HCT116 (cell line): Measurements from ENCODE around the gene PTPN7. TPM values are rescaled to one million over a fixed set of nuclear protein-coding genes. Genes with fewer than 3 reads are reported as not detected.

Experiments used
- ATAC-seq: fragments of 200-7000 bp; cut with Tn5 transposase; 2 replicates; pipeline ENCODE4 v1.9.1; 2020; ENCODE audit warnings: mild to moderate bottlenecking, moderate library complexity
- BruUV-seq: library from RNA; stranded (reverse); fragments of 400-500 nt; replicated peaks from 2 replicates; lab custom pipeline; 2021; lab: Mats Ljungman, UMichigan
- CTCF ChIA-PET: fragments of 300-600 bp; sonication (Branson Sonifier 250); formaldehyde crosslinking; loops from one replicate; lab custom pipeline; 2021; ENCODE audit warnings: antibody characterized with exemption; lab: Charles Lee
- POLR2A ChIA-PET: fragments of 300-600, 350-600 bp; sonication (Branson Sonifier 250); formaldehyde crosslinking; loops from one replicate; lab custom pipeline; 2021; ENCODE audit warnings: antibody characterized with exemption; lab: Charles Lee
- RAD21 ChIA-PET, 2 experiments: fragments of 300-600 bp; sonication (Branson Sonifier 250); formaldehyde crosslinking; loops; one replicate each; lab custom pipeline; 2023; ENCODE audit warnings: low total read pairs in 2 of 2; ENCODE audit not compliant: uncharacterized antibody in 2 of 2, unreplicated experiment in 2 of 2, low non-redundant PET in 1 of 2; lab: Charles Lee
- DNase-seq: peaks from one replicate; pipeline ENCODE4 v3.0.0-alpha.2; 2010; ENCODE audit warnings: low read depth, low spot score
- H2AFZ ChIP-seq: fragments of 200-600 bp; shearing (Covaris generic), sonication (generic); 2 replicates; pipeline ENCODE4 v1.6.1; 2017; ENCODE audit warnings: low read depth, mixed run types, mixed read lengths, antibody characterized with exemption, low read length; ENCODE audit not compliant: poor library complexity, severe bottlenecking
- H3K27ac ChIP-seq: 2 replicates; pipeline ENCODE4 v1.5.1; 2012; ENCODE audit warnings: low read depth, low read length
- H3K27me3 ChIP-seq: fragments of 200-600 bp; sonication (generic); 2 replicates; pipeline ENCODE4 v1.6.1; 2016; ENCODE audit warnings: mixed run types, low read length, mixed read lengths; ENCODE audit not compliant: insufficient read depth
- H3K36me3 ChIP-seq, 2 experiments: fragments of 200-500 bp in 1 of 2; fragments of 200-600 bp in 1 of 2; sonication (Bioruptor generic) in 1 of 2; sonication (generic) in 1 of 2; 2 replicates each; pipeline versions ENCODE4 v1.5.1 to v1.6.1; 2014 to 2016; ENCODE audit warnings: low read length in 2 of 2, inconsistent platforms in 1 of 2, mixed read lengths in 1 of 2, mixed run types in 1 of 2; ENCODE audit not compliant: insufficient read depth in 2 of 2, control insufficient read depth in 1 of 2
- H3K4me1 ChIP-seq, 2 experiments: fragments of 200-600 bp in 1 of 2; sonication (generic) in 1 of 2; 2 replicates each; pipeline versions ENCODE4 v1.5.1 to v1.6.1; 2012 to 2017; ENCODE audit warnings: low read length in 2 of 2, inconsistent platforms in 1 of 2, mild to moderate bottlenecking in 1 of 2, mixed read lengths in 1 of 2, mixed run types in 1 of 2, moderate library complexity in 1 of 2; ENCODE audit not compliant: insufficient read depth in 2 of 2, control insufficient read depth in 1 of 2
- H3K4me2 ChIP-seq: fragments of 200-600 bp; sonication (generic); 2 replicates; pipeline ENCODE4 v1.6.1; 2017; ENCODE audit warnings: mixed run types, low read length, mixed read lengths
- H3K4me3 ChIP-seq, 2 experiments: fragments of 200-600 bp in 1 of 2; sonication (generic) in 1 of 2; replicated peaks in 1 of 2; 2 replicates each; pipeline ENCODE4 v1.5.1; 2011 to 2016; ENCODE audit warnings: low read length in 2 of 2, control low read depth in 1 of 2, low read depth in 1 of 2, mild to moderate bottlenecking in 1 of 2, mixed read lengths in 1 of 2, mixed run types in 1 of 2
- H3K79me2 ChIP-seq: fragments of 200-600 bp; sonication (generic); 2 replicates; pipeline ENCODE4 v1.6.1; 2017; ENCODE audit warnings: mild to moderate bottlenecking, mixed run types, low read length, moderate library complexity, mixed read lengths; ENCODE audit not compliant: insufficient read depth
- H3K9ac ChIP-seq: fragments of 200-600 bp; sonication (generic); 2 replicates; pipeline ENCODE4 v1.6.1; 2016; ENCODE audit warnings: low read length, mixed read lengths
- H3K9me2 ChIP-seq: fragments of 200-600 bp; sonication (generic), shearing (Covaris generic); 2 replicates; pipeline ENCODE4 v1.6.1; 2017; ENCODE audit warnings: mixed run types, mild to moderate bottlenecking, moderate library complexity; ENCODE audit not compliant: insufficient read depth
- H3K9me3 ChIP-seq, 2 experiments: fragments of 200-500 bp in 1 of 2; fragments of 200-600 bp in 1 of 2; sonication (Bioruptor generic) in 1 of 2; sonication (generic) in 1 of 2; 2 replicates each; pipeline ENCODE4 v1.6.1; 2014 to 2017; ENCODE audit warnings: low read length in 2 of 2, mixed read lengths in 2 of 2, inconsistent platforms in 1 of 2, low read depth in 1 of 2, mild to moderate bottlenecking in 1 of 2, mixed run types in 1 of 2, moderate library complexity in 1 of 2; ENCODE audit not compliant: control insufficient read depth in 1 of 2, insufficient read depth in 1 of 2
- H4K20me1 ChIP-seq: fragments of 200-600 bp; sonication (generic), shearing (Covaris generic); 2 replicates; pipeline ENCODE4 v1.6.1; 2017; ENCODE audit warnings: mixed run types, mild to moderate bottlenecking, moderate library complexity; ENCODE audit not compliant: insufficient read depth
- CEBPB ChIP-seq: IDR thresholded peaks from 2 replicates; pipeline ENCODE4 v1.6.1; 2012; ENCODE audit warnings: low read depth
- EZH2 ChIP-seq: fragments of 200-600 bp; sonication (generic); IDR thresholded peaks from 2 replicates; pipeline ENCODE4 v1.6.1; 2017; ENCODE audit warnings: antibody characterized with exemption, mixed run types
- EZH2phosphoT487 ChIP-seq: fragments of 200-600 bp; IDR thresholded peaks from 2 replicates; pipeline ENCODE4 v1.6.1; 2018; ENCODE audit warnings: antibody characterized with exemption, borderline replicate concordance
- JUND ChIP-seq: IDR thresholded peaks from 2 replicates; pipeline ENCODE4 v1.6.1; 2012
- POLR2AphosphoS5 ChIP-seq: IDR thresholded peaks from 2 replicates; pipeline ENCODE4 v1.6.1; 2011; ENCODE audit warnings: mild to moderate bottlenecking, low read depth, low read length, moderate library complexity
- RAD21 ChIP-seq: IDR thresholded peaks from 2 replicates; pipeline ENCODE4 v1.6.1; 2012; ENCODE audit warnings: low read depth, mild to moderate bottlenecking
- SP1 ChIP-seq: IDR thresholded peaks from 2 replicates; pipeline ENCODE4 v1.6.1; 2012; ENCODE audit warnings: low read depth
- SRF ChIP-seq: IDR thresholded peaks from 2 replicates; pipeline ENCODE4 v1.6.1; 2012; ENCODE audit warnings: low read depth
- ZNF274 ChIP-seq: fragments of 200-500 bp; sonication (Bioruptor generic); IDR thresholded peaks from 2 replicates; pipeline ENCODE4 v1.6.1; 2014; ENCODE audit warnings: mild to moderate bottlenecking, low read depth, low read length, inconsistent platforms
- intact Hi-C: fragments of 100-400 bp; cut with micrococcal nuclease; formaldehyde crosslinking; loops from 2 replicates; pipeline ENCODE4 v1.10.0; 2022
- total RNA-seq: library from RNA; stranded (reverse); gene quantifications from one replicate; pipeline ENCODE4 v1.2.1, GENCODE V29; 2021; ENCODE audit not compliant: unreplicated experiment
- TF ChIP-seq, protein P1 (sequence below): IDR thresholded peaks from 2 replicates; pipeline ENCODE4 v1.6.1; 2011; ENCODE audit warnings: mild to moderate bottlenecking, low read length, moderate library complexity; ENCODE audit not compliant: insufficient replicate concordance; ENCODE audit errors: extremely low read depth

The PTPN7 gene
- total RNA-seq, 1 experiment from 2014 or later = 0.76 TPM

DNA sequence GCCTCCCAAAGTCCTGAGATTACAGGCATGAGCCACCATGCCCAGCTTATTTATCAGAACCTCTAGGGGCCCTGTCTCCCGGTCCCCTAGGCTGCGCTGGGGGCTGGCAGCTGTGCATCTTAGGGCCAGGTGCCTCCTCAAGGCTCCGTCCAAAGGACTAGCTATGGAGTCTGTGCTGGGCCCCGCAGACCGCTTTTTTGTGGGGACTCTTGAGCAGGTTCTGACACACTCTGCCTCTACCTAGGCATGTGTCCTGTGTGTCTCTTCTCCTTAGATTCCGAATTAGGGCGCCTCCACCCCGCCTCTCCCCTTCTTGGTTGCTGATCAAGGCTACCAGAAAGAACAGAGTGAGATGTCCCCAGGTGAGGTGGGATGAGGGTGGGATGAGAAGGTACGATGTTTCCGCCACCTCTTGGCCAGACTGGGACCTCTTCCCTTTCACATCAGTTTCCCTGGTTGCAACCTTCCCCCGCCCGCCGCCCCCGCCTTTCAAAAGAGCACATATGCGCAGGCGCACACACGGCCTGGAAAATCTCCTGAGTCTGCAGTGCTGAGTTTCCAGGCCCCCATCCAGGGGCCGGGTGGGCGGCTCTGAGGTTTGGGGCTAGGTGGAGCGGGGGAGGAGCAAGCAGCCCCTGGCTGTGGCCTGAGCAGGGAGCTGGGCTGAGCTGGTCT lies 5.0 kb upstream of the PTPN7 start:
- no TSS peak for BruUV-seq
- Histone ChIP-seq H3K4me3 (no peak overlapping the region), H3K9me2 (no peaks in the 10 kb centered on the region), H3K9me3 (no peaks in the 10 kb centered on the region), H3K27ac (no peak overlapping the region), H2AFZ (no peak overlapping the region), H3K4me2 (no peak overlapping the region), H3K4me1 (peaks cover 5% of the 10 kb centered on the region in 2 experiments; a peak in 3 of 4 replicates), H3K79me2 (no peaks in the 10 kb centered on the region), H4K20me1 (no peaks in the 10 kb centered on the region), H3K9ac (no peak overlapping the region), H3K27me3 (no peaks in the 10 kb centered on the region), H3K36me3 (no peaks in the 10 kb centered on the region)
- intact Hi-C loops = no loop called here
- TF ChIP-seq CEBPB = no peak
- TF ChIP-seq, protein P1, sequence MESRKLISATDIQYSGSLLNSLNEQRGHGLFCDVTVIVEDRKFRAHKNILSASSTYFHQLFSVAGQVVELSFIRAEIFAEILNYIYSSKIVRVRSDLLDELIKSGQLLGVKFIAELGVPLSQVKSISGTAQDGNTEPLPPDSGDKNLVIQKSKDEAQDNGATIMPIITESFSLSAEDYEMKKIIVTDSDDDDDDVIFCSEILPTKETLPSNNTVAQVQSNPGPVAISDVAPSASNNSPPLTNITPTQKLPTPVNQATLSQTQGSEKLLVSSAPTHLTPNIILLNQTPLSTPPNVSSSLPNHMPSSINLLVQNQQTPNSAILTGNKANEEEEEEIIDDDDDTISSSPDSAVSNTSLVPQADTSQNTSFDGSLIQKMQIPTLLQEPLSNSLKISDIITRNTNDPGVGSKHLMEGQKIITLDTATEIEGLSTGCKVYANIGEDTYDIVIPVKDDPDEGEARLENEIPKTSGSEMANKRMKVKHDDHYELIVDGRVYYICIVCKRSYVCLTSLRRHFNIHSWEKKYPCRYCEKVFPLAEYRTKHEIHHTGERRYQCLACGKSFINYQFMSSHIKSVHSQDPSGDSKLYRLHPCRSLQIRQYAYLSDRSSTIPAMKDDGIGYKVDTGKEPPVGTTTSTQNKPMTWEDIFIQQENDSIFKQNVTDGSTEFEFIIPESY = no peak
- TF ChIP-seq SRF = no peak
- POLR2A ChIA-PET = no interaction called here
- DNase-seq (no peak), ATAC-seq (no peak)
- RAD21 ChIA-PET = no interaction called here
- CTCF ChIA-PET = no interaction called here

GRCh38 chr1:202164271-202165037 lies 4.1 kb upstream of the PTPN7 start:
- H3K9ac ChIP-seq = no peak overlapping the region
- no TSS peak for BruUV-seq
- POLR2A ChIA-PET = no interaction called here
- no peak for TF ChIP-seq EZH2
- no peak for TF ChIP-seq EZH2phosphoT487
- TF ChIP-seq, protein P1 = no peak
- TF ChIP-seq JUND = no peak
- no peak for TF ChIP-seq POLR2AphosphoS5
- no peak for TF ChIP-seq SP1
- no peak for TF ChIP-seq CEBPB
- TF ChIP-seq ZNF274 = no peak
- no peak for TF ChIP-seq RAD21

More at GRCh38 chr1:202164271-202165037, 4.1 kb upstream of the PTPN7 start:
- Histone ChIP-seq H3K79me2 (no peaks in the 10 kb centered on the region), H3K4me1 (peaks cover 10% of the 10 kb centered on the region in 2 experiments; a peak in 3 of 4 replicates), H3K4me2 (no peak overlapping the region), H3K36me3 (no peaks in the 10 kb centered on the region), H2AFZ (no peak overlapping the region), H4K20me1 (no peaks in the 10 kb centered on the region), H3K4me3 (no peak overlapping the region), H3K9me3 (no peaks in the 10 kb centered on the region), H3K9me2 (no peaks in the 10 kb centered on the region), H3K27me3 (no peaks in the 10 kb centered on the region), H3K27ac (no peak overlapping the region)
- no peak for ATAC-seq
- RAD21 ChIA-PET = no interaction called here
- CTCF ChIA-PET = interaction anchor here (2.8 kb wide), 1 partner anchor 10 kb away, joined by 9 read pairs; no protein-coding TSS in a partner anchor
- intact Hi-C loops = no loop called here
- no peak for DNase-seq
